Measurements from ENCODE around the gene COX20. TPM values are rescaled to one million over a fixed set of nuclear protein-coding genes. Genes with fewer than 3 reads are reported as not detected.

COX20 gene
- total RNA-seq, 1 donor from 2014 or later, result 24.0 TPM

DNA sequence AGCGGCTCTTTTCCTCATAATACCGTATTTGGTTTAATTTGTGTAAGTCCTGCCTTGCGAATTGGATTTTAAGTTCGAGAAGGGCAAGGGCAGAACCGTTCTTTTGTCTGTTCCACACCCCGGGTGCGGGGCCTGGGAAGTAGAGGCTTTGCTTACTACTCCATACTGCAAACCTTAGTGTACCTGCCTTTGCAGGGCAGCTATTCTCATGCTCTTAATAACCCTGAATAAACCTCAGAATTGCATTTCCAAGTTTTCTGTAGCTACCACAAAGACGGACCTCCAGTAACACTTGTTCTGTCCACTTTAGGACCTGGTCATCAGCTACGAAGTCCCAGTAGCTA, 29.5 kb downstream of the COX20 start:
- Mint-ChIP-seq H3K4me1 (peaks cover 58% of the 10 kb centered on the region), H3K9me3 (no peaks in the 10 kb centered on the region), H3K27me3 (ENCODE audit: low read depth) (peaks cover 7% of the 10 kb centered on the region), H3K27ac (ENCODE audit: unreplicated experiment) (peak overlapping the region; percentile 98), H3K4me3 (peak overlapping the region; percentile 88), H3K36me3 (ENCODE audit: low read depth) (peaks cover 14% of the 10 kb centered on the region)
- peak; percentile 31 for DNase-seq (ENCODE audit: low read depth, low spot score)
- TF ChIP-seq, protein P1, sequence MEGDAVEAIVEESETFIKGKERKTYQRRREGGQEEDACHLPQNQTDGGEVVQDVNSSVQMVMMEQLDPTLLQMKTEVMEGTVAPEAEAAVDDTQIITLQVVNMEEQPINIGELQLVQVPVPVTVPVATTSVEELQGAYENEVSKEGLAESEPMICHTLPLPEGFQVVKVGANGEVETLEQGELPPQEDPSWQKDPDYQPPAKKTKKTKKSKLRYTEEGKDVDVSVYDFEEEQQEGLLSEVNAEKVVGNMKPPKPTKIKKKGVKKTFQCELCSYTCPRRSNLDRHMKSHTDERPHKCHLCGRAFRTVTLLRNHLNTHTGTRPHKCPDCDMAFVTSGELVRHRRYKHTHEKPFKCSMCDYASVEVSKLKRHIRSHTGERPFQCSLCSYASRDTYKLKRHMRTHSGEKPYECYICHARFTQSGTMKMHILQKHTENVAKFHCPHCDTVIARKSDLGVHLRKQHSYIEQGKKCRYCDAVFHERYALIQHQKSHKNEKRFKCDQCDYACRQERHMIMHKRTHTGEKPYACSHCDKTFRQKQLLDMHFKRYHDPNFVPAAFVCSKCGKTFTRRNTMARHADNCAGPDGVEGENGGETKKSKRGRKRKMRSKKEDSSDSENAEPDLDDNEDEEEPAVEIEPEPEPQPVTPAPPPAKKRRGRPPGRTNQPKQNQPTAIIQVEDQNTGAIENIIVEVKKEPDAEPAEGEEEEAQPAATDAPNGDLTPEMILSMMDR (conservative IDR thresholded peaks at IDR 0.05), result no peak

DNA sequence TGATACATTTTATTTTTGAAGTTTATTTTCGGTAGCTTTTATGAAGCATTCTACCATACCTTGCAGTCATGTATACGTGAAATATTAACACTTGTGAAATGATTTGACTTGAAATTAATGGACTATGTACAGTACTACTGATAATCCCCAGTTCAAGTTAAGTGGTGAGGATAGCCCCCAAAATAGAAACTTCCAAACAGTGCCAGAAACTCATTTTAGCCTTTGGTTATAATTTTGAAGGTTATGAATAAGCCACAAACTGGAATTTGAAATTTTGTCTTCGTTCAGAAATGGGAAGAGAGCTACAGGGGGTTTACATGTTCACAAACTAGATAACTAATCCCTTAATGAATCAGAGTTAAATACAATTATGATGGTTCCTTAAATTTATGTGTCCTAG, 30.4 kb downstream of the COX20 start:
- Mint-ChIP-seq H3K36me3 (ENCODE audit: low read depth) (peaks cover 14% of the 10 kb centered on the region), H3K9me3 (no peaks in the 10 kb centered on the region), H3K27me3 (ENCODE audit: low read depth) (peaks cover 7% of the 10 kb centered on the region), H3K4me1 (peaks cover 51% of the 10 kb centered on the region), H3K27ac (ENCODE audit: unreplicated experiment) (no peak overlapping the region), H3K4me3 (peak overlapping the region; percentile 88)
- no peak for DNase-seq (ENCODE audit: low read depth, low spot score)
- TF ChIP-seq, protein P1 (conservative IDR thresholded peaks at IDR 0.05), result no peak

DNA sequence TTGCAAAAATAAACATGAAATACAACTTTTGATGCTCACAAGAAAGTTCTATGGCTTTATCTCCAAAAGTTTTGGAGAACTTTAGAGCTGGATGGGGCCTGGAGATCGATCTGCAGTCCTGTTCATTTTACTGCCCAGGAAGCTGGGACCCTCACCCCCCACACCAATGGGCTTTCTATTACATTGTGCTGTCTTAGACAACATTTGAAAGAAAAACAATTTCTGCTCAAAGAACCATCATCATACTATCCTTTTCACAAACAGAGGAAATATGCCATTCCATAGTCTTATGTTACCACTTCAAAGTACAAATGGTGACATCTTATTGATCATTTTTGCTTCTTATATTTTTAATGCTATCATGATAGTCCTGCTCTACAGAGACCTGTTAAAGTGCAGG, 30.9 kb downstream of the COX20 start:
- Mint-ChIP-seq H3K4me1 (peaks cover 46% of the 10 kb centered on the region), H3K9me3 (no peaks in the 10 kb centered on the region), H3K36me3 (ENCODE audit: low read depth) (peaks cover 10% of the 10 kb centered on the region), H3K4me3 (peak overlapping the region; percentile 61), H3K27me3 (ENCODE audit: low read depth) (peaks cover 7% of the 10 kb centered on the region), H3K27ac (ENCODE audit: unreplicated experiment) (no peak overlapping the region)
- TF ChIP-seq, protein P1 (conservative IDR thresholded peaks at IDR 0.05), result no peak
- no peak for DNase-seq (ENCODE audit: low read depth, low spot score)

DNA sequence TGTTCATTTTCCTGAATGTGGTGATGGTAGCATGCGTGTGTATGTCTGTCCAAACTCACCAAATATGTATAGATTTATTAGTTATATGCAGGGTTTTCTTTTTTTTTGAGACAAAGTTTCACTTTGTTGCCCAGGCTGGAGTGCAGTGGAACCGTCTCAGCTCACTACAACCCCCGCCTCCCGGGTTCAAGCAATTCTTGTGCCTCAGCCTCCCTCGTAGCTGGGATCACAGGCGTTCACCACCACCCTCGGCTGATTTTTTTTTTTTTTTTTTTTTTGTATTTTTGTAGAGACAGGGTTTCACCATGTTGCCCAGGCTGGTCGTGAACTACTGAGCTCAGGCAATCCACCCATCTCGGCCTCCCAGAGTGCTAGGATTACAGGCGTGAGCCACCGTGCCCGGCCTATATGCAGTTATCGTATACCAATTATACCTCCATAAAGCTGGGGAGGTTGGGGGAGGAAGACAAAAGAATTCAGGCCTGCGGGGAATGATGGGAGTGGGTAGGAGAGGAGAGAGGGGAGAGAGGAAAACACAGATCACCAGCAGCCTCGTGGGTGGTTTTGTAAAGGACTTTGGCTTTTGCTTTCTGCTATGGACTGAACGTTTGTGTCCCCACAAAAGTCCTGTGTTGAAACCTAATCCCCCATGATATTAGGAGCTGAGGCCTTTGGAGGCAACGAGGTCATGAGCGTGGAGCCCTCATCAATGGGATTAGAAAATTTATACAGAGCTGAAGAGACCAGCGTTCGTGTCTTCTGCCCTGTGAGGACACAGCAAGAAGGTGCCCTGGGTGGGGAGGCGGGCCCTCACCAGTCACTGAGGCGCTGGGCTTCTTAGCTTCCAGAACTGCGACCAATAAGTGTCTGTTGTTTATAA, 33.3 kb downstream of the COX20 start:
- no peaks in the 10 kb centered on the region for H3K36me3 Mint-ChIP-seq (ENCODE audit: low read depth)
- no peak for DNase-seq (ENCODE audit: low read depth, low spot score)
- peaks cover 35% of the 10 kb centered on the region for H3K4me1 Mint-ChIP-seq
- TF ChIP-seq, protein P1 (conservative IDR thresholded peaks at IDR 0.05), result no peak
- no peak overlapping the region for H3K4me3 Mint-ChIP-seq
- peak overlapping the region; percentile 91 for H3K27ac Mint-ChIP-seq (ENCODE audit: unreplicated experiment)
- no peaks in the 10 kb centered on the region for H3K9me3 Mint-ChIP-seq
- peaks cover 5% of the 10 kb centered on the region for H3K27me3 Mint-ChIP-seq (ENCODE audit: low read depth)

DNA sequence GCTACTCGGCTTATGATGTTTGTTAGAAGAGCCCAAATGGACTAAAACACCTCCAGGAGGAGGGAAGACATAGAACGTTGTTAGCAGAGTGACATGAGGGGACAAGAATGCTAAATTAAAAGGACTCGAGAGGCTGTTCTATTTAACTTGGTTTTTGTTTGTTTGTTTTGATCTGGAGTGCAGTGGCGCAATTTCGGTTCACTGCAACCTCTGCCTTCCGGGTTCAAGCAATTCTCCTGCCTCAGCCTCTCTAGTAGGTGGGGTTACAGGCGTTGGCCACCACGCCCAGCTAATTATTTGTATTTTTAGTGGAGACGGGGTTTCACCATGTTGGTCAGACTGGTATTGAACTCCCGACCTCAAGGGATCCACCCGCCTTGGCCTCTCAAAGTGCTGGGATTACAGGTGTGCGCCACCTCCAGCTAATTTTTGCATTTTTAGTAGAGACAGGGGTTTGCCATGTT, 33.9 kb downstream of the COX20 start:
- Mint-ChIP-seq H3K36me3 (ENCODE audit: low read depth) (no peaks in the 10 kb centered on the region), H3K4me3 (no peak overlapping the region), H3K27ac (ENCODE audit: unreplicated experiment) (no peak overlapping the region), H3K4me1 (peaks cover 35% of the 10 kb centered on the region), H3K27me3 (ENCODE audit: low read depth) (no peaks in the 10 kb centered on the region), H3K9me3 (no peaks in the 10 kb centered on the region)
- TF ChIP-seq, protein P1 (conservative IDR thresholded peaks at IDR 0.05), result no peak
- no peak for DNase-seq (ENCODE audit: low read depth, low spot score)

Data from neural crest cell (in vitro differentiated cells).